Nephron progenitor cell (in vitro differentiated cells): Measurements from ENCODE around the gene TIGD6.

ENCODE experiments used
- DNase-seq: peaks from one replicate; pipeline ENCODE4 v3.0.0; 2021
- H3K27ac Mint-ChIP-seq: 2 replicates; pipeline ENCODE4 v1.8.0; 2021; ENCODE audit warnings: mild to moderate bottlenecking, moderate library complexity, mixed read lengths
- H3K27me3 Mint-ChIP-seq: 2 replicates; pipeline ENCODE4 v1.8.0; 2021; ENCODE audit warnings: mild to moderate bottlenecking, low read depth, mixed read lengths; ENCODE audit not compliant: poor library complexity
- H3K36me3 Mint-ChIP-seq: 2 replicates; pipeline ENCODE4 v1.8.0; 2021; ENCODE audit warnings: low read depth, mixed read lengths
- H3K4me1 Mint-ChIP-seq: 2 replicates; pipeline ENCODE4 v1.8.0; 2021; ENCODE audit warnings: mixed read lengths
- H3K4me3 Mint-ChIP-seq: 2 replicates; pipeline ENCODE4 v1.8.0; 2021; ENCODE audit warnings: mild to moderate bottlenecking, moderate library complexity, mixed read lengths
- H3K9me3 Mint-ChIP-seq: 2 replicates; pipeline ENCODE4 v1.8.0; 2021; ENCODE audit warnings: mild to moderate bottlenecking, moderate library complexity, mixed read lengths
- CTCF ChIP-seq: fragments of 200-600 bp; sonication (generic); IDR thresholded peaks from 2 replicates; pipeline ENCODE4 v1.5.0; 2021; ENCODE audit warnings: antibody characterized with exemption

Gene TIGD6

GRCh38 chr5:149996205-149996890 lies 4.1 kb downstream of the TIGD6 start:
- no peak overlapping the region for H3K27ac Mint-ChIP-seq
- no peaks in the 10 kb centered on the region for H3K27me3 Mint-ChIP-seq
- no peak for TF ChIP-seq CTCF
- DNase-seq, result no peak
- no peaks in the 10 kb centered on the region for H3K9me3 Mint-ChIP-seq
- no peak overlapping the region for H3K4me3 Mint-ChIP-seq
- peaks cover 25% of the 10 kb centered on the region for H3K4me1 Mint-ChIP-seq
- H3K36me3 Mint-ChIP-seq, result peaks cover 13% of the 10 kb centered on the region

GRCh38 chr5:149995385-149996204 lies 4.9 kb downstream of the TIGD6 start:
- Mint-ChIP-seq H3K27me3 (no peaks in the 10 kb centered on the region), H3K4me3 (no peak overlapping the region), H3K27ac (no peak overlapping the region), H3K36me3 (peaks cover 13% of the 10 kb centered on the region), H3K4me1 (peaks cover 28% of the 10 kb centered on the region), H3K9me3 (no peaks in the 10 kb centered on the region)
- no peak for TF ChIP-seq CTCF
- no peak for DNase-seq

- no peaks in the 10 kb centered on the region for H3K9me3 Mint-ChIP-seq
- H3K27me3 Mint-ChIP-seq, result no peaks in the 10 kb centered on the region
- no peak for DNase-seq
- peaks cover 13% of the 10 kb centered on the region for H3K36me3 Mint-ChIP-seq
- no peak overlapping the region for H3K27ac Mint-ChIP-seq
- H3K4me3 Mint-ChIP-seq, result no peak overlapping the region
- H3K4me1 Mint-ChIP-seq, result peaks cover 28% of the 10 kb centered on the region
- no peak for TF ChIP-seq CTCF
Observed at GRCh38 chr5:149993471-149993870, 7.0 kb downstream of the TIGD6 start.

GRCh38 chr5:149990518-149991376 lies 9.7 kb downstream of the TIGD6 start:
- peak; percentile 75 for DNase-seq

GRCh38 chr5:149988126-149988525 lies 12.3 kb downstream of the TIGD6 start:
- TF ChIP-seq CTCF, result no peak
- H3K27ac Mint-ChIP-seq, result no peak overlapping the region
- no peak overlapping the region for H3K4me3 Mint-ChIP-seq
- H3K9me3 Mint-ChIP-seq, result no peaks in the 10 kb centered on the region
- H3K4me1 Mint-ChIP-seq, result peaks cover 33% of the 10 kb centered on the region
- H3K36me3 Mint-ChIP-seq, result no peaks in the 10 kb centered on the region
- no peaks in the 10 kb centered on the region for H3K27me3 Mint-ChIP-seq
- DNase-seq, result no peak

More at GRCh38 chr5:149990518-149991376, 9.7 kb downstream of the TIGD6 start:
- peak; percentile 98 for TF ChIP-seq CTCF
- Mint-ChIP-seq H3K4me3 (no peak overlapping the region), H3K36me3 (peaks cover 7% of the 10 kb centered on the region), H3K9me3 (no peaks in the 10 kb centered on the region), H3K27ac (no peak overlapping the region), H3K27me3 (no peaks in the 10 kb centered on the region), H3K4me1 (peaks cover 33% of the 10 kb centered on the region)
